A549 (cell line): Measurements from ENCODE around the gene BRSK2.

Source experiments
- CEBPB ChIP-seq, 2 experiments: fragments of >200 bp in 1 of 2; sonication (Bioruptor Twin) in 1 of 2; formaldehyde crosslinking in 1 of 2; IDR thresholded peaks; 2 replicates each; pipeline ENCODE4 v1.6.1; 2012 to 2016
- EP300 ChIP-seq, 2 experiments: fragments of >200 bp; sonication (Bioruptor Twin); formaldehyde crosslinking; IDR thresholded peaks; 2 replicates in 1 of 2; 3 replicates in 1 of 2; pipeline ENCODE4 v1.6.1; 2016 to 2017
- HEYL ChIP-seq: fragments of 250-450 bp; sonication (Bioruptor Pico); IDR thresholded peaks from 2 replicates; pipeline ENCODE4 v1.8.0; 2021; ENCODE audit warnings: mild to moderate bottlenecking, moderate library complexity
- HOXA7 ChIP-seq: fragments of 250-450 bp; sonication (Bioruptor Pico); IDR thresholded peaks from 2 replicates; pipeline ENCODE4 v1.5.0; 2020; ENCODE audit warnings: mild to moderate bottlenecking, moderate library complexity
- JUN ChIP-seq, 2 experiments: fragments of >200 bp; sonication (Bioruptor Twin); formaldehyde crosslinking; IDR thresholded peaks; 2 replicates in 1 of 2; 3 replicates in 1 of 2; pipeline ENCODE4 v1.6.1; 2016 to 2017
- MAZ ChIP-seq: fragments of 150-350 bp; IDR thresholded peaks from 2 replicates; pipeline ENCODE4 v1.6.1; 2014; ENCODE audit warnings: antibody characterized with exemption, low read depth, low read length, borderline replicate concordance
- NFE2L2 ChIP-seq: fragments of 150-350 bp; conservative IDR thresholded peaks from 2 replicates; pipeline ENCODE4 v1.6.1; 2014; ENCODE audit warnings: low read length
- POLR2A ChIP-seq: IDR thresholded peaks from 2 replicates; pipeline ENCODE4 v1.6.1; 2012; ENCODE audit warnings: mild to moderate bottlenecking, low read length
- POLR2AphosphoS2 ChIP-seq: conservative IDR thresholded peaks from 2 replicates; pipeline ENCODE4 v1.6.1; 2012; ENCODE audit warnings: low read length, improper control_type of control experiment, inconsistent platforms
- RAD21 ChIP-seq, 2 experiments: fragments of >200 bp in 1 of 2; sonication (Bioruptor Twin) in 1 of 2; formaldehyde crosslinking in 1 of 2; IDR thresholded peaks in 1 of 2; conservative IDR thresholded peaks in 1 of 2; 2 replicates in 1 of 2; 3 replicates in 1 of 2; pipeline ENCODE4 v1.6.1; 2012 to 2018; ENCODE audit warnings: inconsistent platforms in 1 of 2
- RFX5 ChIP-seq: fragments of 450-650 bp; IDR thresholded peaks from 2 replicates; pipeline ENCODE4 v1.7.1; 2014; ENCODE audit warnings: antibody characterized with exemption, mild to moderate bottlenecking, moderate library complexity
- ZFP36 ChIP-seq: fragments of 450-650 bp; IDR thresholded peaks from 2 replicates; pipeline ENCODE4 v1.6.1; 2014; ENCODE audit warnings: borderline replicate concordance; ENCODE audit not compliant: partially characterized antibody
- TF ChIP-seq, protein P1 (sequence below): fragments of >200 bp; sonication (Bioruptor Twin); formaldehyde crosslinking; IDR thresholded peaks from 3 replicates; pipeline ENCODE4 v1.5.1; 2016

DNA sequence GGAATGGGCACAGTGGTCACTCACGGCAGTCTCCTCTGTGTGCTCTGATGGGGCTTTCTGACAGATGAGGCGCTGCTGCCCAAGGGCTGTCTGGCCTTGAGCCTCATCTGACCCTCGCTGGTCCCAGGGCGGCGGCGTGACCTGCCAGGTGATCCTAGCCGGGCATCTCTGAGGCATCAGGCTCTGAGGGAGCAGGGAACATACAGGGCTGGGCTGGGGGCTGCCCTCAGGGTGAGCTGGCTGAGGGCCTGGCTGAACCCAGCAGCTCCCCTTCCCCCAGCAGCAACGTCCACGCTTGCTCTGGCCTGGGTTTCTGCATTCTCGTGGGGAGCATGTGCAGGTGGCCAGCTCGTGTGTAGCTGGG is 49.2 kb downstream of the BRSK2 start:
- TF ChIP-seq, protein P1, sequence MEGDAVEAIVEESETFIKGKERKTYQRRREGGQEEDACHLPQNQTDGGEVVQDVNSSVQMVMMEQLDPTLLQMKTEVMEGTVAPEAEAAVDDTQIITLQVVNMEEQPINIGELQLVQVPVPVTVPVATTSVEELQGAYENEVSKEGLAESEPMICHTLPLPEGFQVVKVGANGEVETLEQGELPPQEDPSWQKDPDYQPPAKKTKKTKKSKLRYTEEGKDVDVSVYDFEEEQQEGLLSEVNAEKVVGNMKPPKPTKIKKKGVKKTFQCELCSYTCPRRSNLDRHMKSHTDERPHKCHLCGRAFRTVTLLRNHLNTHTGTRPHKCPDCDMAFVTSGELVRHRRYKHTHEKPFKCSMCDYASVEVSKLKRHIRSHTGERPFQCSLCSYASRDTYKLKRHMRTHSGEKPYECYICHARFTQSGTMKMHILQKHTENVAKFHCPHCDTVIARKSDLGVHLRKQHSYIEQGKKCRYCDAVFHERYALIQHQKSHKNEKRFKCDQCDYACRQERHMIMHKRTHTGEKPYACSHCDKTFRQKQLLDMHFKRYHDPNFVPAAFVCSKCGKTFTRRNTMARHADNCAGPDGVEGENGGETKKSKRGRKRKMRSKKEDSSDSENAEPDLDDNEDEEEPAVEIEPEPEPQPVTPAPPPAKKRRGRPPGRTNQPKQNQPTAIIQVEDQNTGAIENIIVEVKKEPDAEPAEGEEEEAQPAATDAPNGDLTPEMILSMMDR = no peak
- no peak for TF ChIP-seq HOXA7
- no peak for TF ChIP-seq JUN (IDR thresholded peaks at IDR 0.05)
- TF ChIP-seq CEBPB (IDR thresholded peaks at IDR 0.05) = no peak
- TF ChIP-seq POLR2AphosphoS2 = no peak
- TF ChIP-seq MAZ = no peak
- no peak for TF ChIP-seq ZFP36
- no peak for TF ChIP-seq NFE2L2
- TF ChIP-seq RFX5 = no peak
- TF ChIP-seq EP300 (IDR thresholded peaks at IDR 0.05) = no peak
- TF ChIP-seq HEYL = no peak
- TF ChIP-seq POLR2A = no peak
- TF ChIP-seq RAD21 (conservative IDR thresholded peaks at IDR 0.05 in 1 of 2, IDR thresholded peaks at IDR 0.05 in 1 of 2) = no peak
